ENCODE data around the gene STARD13.

STARD13 gene

DNA sequence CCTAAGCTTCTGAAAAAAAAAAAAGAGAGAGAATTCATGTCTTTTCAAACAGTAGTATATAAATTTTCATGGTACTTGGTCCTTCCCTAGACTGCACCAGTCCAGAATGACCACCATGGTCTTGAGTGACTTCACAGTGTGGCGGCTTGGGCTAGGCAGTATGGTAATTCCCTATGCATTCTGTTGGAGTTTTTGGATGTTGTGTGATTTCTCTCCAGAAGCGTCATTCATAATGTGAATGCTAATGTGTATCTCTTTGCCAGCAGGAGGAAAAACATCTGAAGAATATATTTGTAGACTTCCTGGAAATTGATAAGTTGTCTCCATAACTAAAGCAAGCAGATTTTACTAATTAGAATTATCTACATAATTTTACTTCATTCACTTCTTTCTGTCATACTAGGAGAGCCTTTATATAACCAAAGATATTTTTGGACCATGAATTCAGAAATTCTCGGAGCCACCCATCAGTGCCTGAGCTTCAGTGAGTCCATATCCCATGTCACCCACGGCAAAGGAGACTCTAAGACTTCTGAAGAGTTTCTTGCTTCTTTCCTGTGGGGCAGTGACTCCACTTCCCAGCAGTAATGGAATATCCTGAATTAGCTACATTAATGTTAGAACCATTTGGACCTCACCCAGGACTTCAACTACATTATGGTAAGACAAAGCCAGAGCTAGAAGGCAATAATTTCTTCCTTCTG is 8.4 kb downstream of the STARD13 start:
- no peak for TF ChIP-seq ZFX (IDR thresholded peaks at IDR 0.05; ENCODE audit: borderline replicate concordance)
- TF ChIP-seq, protein P1, sequence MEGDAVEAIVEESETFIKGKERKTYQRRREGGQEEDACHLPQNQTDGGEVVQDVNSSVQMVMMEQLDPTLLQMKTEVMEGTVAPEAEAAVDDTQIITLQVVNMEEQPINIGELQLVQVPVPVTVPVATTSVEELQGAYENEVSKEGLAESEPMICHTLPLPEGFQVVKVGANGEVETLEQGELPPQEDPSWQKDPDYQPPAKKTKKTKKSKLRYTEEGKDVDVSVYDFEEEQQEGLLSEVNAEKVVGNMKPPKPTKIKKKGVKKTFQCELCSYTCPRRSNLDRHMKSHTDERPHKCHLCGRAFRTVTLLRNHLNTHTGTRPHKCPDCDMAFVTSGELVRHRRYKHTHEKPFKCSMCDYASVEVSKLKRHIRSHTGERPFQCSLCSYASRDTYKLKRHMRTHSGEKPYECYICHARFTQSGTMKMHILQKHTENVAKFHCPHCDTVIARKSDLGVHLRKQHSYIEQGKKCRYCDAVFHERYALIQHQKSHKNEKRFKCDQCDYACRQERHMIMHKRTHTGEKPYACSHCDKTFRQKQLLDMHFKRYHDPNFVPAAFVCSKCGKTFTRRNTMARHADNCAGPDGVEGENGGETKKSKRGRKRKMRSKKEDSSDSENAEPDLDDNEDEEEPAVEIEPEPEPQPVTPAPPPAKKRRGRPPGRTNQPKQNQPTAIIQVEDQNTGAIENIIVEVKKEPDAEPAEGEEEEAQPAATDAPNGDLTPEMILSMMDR (IDR thresholded peaks at IDR 0.05): no peak
- H3K27ac ChIP-seq: no peak overlapping the region

DNA sequence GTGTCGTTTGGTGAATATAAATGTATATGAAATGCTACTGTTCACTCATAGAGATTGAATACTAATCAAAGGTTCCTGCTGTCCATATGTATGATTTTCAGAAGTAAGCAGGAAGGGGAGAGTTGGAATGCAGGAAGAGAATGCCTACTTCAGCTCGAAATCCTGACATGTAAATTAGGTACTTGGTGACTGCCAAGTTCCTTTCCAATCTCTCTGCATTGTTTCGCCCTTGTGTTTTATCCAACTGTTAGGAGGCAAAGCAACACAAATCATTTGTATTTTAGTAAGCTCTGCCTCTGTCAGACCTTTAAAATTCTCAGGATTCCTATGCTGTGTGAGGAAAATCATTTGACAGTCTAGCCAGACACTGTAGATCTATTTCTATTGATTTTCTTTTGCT is 9.0 kb downstream of the STARD13 start:
- TF ChIP-seq, protein P1 (IDR thresholded peaks at IDR 0.05): no peak
- TF ChIP-seq ZFX (IDR thresholded peaks at IDR 0.05; ENCODE audit: borderline replicate concordance): no peak
- no peak overlapping the region for H3K27ac ChIP-seq

DNA sequence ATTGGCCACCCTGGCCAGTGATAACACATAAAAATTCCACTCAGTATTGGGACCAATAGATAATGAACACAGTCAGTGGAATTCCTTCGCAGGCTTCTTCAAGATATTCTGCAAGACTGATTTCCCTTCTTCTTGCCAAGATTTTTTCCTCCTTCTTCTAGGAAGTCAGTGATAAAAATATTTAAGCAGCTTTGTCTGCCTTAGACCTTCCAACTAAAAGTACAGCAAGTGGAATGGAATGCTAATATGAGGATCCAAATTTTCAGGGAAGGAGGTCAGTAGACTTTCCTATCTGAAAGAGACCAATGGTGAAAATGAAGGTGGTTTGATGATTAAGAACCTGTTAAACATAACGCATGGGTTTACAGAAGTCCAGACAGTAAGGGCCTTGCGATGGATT is 9.6 kb downstream of the STARD13 start:
- no peak overlapping the region for H3K27ac ChIP-seq
- TF ChIP-seq, protein P1 (IDR thresholded peaks at IDR 0.05): no peak
- TF ChIP-seq ZFX (IDR thresholded peaks at IDR 0.05; ENCODE audit: borderline replicate concordance): no peak

DNA sequence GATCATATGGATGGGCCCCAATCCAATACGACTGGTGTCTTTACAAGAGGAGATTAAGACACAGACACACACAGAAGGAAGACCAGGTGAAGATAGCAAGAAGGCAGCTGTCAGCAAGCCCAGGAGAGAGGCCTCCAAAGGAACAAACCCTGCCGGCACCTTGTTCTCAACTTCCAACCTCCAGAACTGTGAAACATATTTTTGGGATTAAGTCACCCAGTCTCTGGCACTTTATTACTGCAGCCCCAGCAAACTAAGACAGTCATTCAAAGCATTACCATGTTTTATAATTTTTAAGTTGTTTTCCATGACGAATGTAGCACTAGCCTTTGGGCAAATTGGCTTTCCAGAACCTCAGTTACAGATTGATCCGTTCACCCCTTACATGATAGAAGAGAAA is 11.3 kb downstream of the STARD13 start:
- no peak overlapping the region for H3K27ac ChIP-seq
- TF ChIP-seq, protein P1 (IDR thresholded peaks at IDR 0.05): no peak
- TF ChIP-seq ZFX (IDR thresholded peaks at IDR 0.05; ENCODE audit: borderline replicate concordance): no peak

DNA sequence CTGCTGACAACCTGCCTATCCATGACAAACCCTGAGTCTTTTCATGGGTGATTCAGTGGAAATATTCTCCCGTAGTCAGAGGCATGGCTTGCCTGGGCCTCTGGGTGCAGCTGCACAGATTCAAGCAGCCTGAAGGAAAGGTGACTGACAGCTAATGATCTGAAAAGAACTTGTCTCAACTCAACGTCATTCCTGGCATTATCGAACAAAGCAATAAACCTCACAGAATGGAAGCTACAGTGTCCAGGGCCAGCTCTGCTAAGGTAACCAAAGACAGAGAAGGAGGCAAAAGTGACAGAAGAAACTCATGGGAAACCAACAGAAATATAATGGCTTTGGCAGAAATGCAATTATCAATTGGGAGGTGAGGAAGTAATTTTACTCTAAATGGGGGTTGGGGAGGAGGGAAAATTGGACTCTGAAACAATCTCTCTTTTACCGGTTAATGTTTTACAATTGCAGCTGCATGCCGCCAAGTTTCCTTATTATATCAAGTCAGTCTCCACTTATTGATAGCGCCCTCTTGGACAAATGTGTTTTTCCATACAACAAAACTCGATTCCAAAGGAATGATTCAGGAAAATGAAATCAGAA is 12.9 kb downstream of the STARD13 start:
- peak overlapping the region; percentile 49 for H3K27ac ChIP-seq
- TF ChIP-seq, protein P1 (IDR thresholded peaks at IDR 0.05): peak; percentile 32
- no peak for TF ChIP-seq ZFX (IDR thresholded peaks at IDR 0.05; ENCODE audit: borderline replicate concordance)

DNA sequence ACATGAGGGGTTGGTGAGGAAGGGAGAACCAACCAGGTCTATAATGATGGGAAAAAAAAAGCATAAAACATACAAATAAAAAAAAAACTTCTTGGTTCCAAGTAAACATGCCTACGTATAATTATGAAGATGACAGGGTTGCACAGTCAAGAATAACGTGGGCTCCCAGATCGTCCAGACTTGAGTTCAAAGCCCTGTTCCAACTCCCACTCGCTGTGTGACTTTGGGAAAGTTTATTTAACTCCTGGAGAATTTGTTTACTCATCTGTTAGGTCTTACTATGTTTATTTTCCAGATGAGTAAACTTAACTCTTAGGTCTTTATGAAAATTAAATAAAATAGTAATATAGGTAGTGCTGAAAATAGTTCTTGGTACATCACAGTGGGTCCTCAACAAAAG is 13.8 kb downstream of the STARD13 start:
- peak overlapping the region; percentile 49 for H3K27ac ChIP-seq
- TF ChIP-seq, protein P1 (IDR thresholded peaks at IDR 0.05): no peak
- TF ChIP-seq ZFX (IDR thresholded peaks at IDR 0.05; ENCODE audit: borderline replicate concordance): no peak

DNA sequence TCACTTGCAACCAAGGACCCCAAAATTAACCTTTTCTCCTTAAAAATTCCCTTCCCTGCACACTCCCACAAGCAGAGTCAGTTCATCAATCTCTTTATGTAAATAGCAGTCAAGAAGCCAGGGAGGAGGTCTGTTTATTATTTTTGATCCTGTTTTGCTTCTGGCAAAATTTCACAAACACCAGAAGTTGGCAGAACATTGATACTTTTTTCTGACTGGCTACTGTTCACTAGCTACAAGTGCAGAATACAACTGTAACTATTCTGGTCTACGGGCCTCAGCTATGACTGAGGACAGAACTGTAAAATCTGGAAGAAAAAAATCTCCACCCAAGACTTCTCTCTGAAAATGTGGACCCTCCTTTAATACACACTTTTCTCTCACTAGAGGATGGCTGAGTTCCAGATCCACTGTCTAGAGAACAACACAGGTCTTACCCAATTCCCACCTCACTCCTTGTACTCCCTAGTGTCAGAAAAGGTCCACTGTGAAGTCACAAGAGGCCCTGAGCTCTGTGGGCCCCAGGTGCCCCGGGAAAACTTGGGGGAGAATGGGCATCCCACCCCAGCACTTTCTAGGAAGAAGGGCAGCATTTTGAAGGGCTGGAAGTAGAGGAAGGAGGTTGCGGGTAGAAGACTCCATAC is 14.5 kb downstream of the STARD13 start:
- TF ChIP-seq, protein P1 (IDR thresholded peaks at IDR 0.05): no peak
- TF ChIP-seq ZFX (IDR thresholded peaks at IDR 0.05; ENCODE audit: borderline replicate concordance): no peak
- peak overlapping the region; percentile 49 for H3K27ac ChIP-seq
